Loucy (cell line): ENCODE data around the gene FHAD1.

Experiments
- H2AFZ ChIP-seq: fragments of 200-600 bp; sonication (generic); 2 replicates; pipeline ENCODE4 v1.6.0; 2016; ENCODE audit warnings: antibody characterized with exemption, mild to moderate bottlenecking, low read length, moderate library complexity
- H3F3A ChIP-seq: fragments of 200-600 bp; 2 replicates; pipeline ENCODE4 v1.6.0; 2016; ENCODE audit warnings: antibody characterized with exemption, low read depth, mild to moderate bottlenecking
- H3K27me3 ChIP-seq: fragments of 200-600 bp; sonication (generic); 2 replicates; pipeline ENCODE4 v1.6.1; 2014; ENCODE audit warnings: low read length, mild to moderate bottlenecking; ENCODE audit not compliant: insufficient read depth, poor library complexity, severe bottlenecking
- H3K36me3 ChIP-seq: fragments of 200-600 bp; sonication (generic); 2 replicates; pipeline ENCODE4 v1.6.1; 2016; ENCODE audit warnings: low read length; ENCODE audit not compliant: insufficient read depth
- H3K4me1 ChIP-seq: fragments of 200-600 bp; sonication (generic); 2 replicates; pipeline ENCODE4 v1.5.1; 2014; ENCODE audit warnings: low read length, mild to moderate bottlenecking; ENCODE audit not compliant: insufficient read depth, poor library complexity, severe bottlenecking
- H3K4me2 ChIP-seq: fragments of 200-600 bp; sonication (generic); 2 replicates; pipeline ENCODE4 v1.6.0; 2014; ENCODE audit warnings: antibody characterized with exemption, low read length, low read depth, mild to moderate bottlenecking; ENCODE audit not compliant: poor library complexity, severe bottlenecking
- H3K4me3 ChIP-seq: fragments of 200-600 bp; sonication (generic); 2 replicates; pipeline ENCODE4 v1.5.1; 2014; ENCODE audit warnings: low read length, mild to moderate bottlenecking, mixed read lengths; ENCODE audit not compliant: poor library complexity, severe bottlenecking
- H3K79me2 ChIP-seq: fragments of 200-600 bp; sonication (generic); 2 replicates; pipeline ENCODE4 v1.6.1; 2014; ENCODE audit warnings: low read length; ENCODE audit not compliant: insufficient read depth
- H3K9ac ChIP-seq: fragments of 200-600 bp; sonication (generic); 2 replicates; pipeline ENCODE4 v1.6.0; 2014; ENCODE audit warnings: mild to moderate bottlenecking, low read depth, low read length, moderate library complexity; ENCODE audit not compliant: poor library complexity, severe bottlenecking
- H3K9me2 ChIP-seq: fragments of 200-600 bp; sonication (generic); replicated peaks from 2 replicates; pipeline ENCODE4 v1.6.1; 2016; ENCODE audit warnings: low read depth, low read length, mixed read lengths
- H3K9me3 ChIP-seq: fragments of 200-600 bp; sonication (generic); 2 replicates; pipeline ENCODE4 v1.6.1; 2014; ENCODE audit warnings: mild to moderate bottlenecking, antibody characterized with exemption, low read length, low read depth; ENCODE audit not compliant: insufficient read depth
- H4K20me1 ChIP-seq: fragments of 200-600 bp; sonication (generic); 2 replicates; pipeline ENCODE4 v1.6.0; 2014; ENCODE audit warnings: antibody characterized with exemption, low read length, mild to moderate bottlenecking; ENCODE audit not compliant: insufficient read depth, poor library complexity, severe bottlenecking
- CTCF ChIP-seq: fragments of 200-600 bp; sonication (generic); conservative IDR thresholded peaks from 2 replicates; pipeline ENCODE4 v1.5.1; 2014; ENCODE audit warnings: mild to moderate bottlenecking, antibody characterized with exemption, low read length
- EZH2phosphoT487 ChIP-seq: fragments of 200-600 bp; IDR thresholded peaks from 2 replicates; pipeline ENCODE4 v1.6.1; 2018; ENCODE audit warnings: antibody characterized with exemption, mild to moderate bottlenecking, moderate library complexity, borderline replicate concordance

FHAD1 gene

GRCh38 chr1:15212216-15212953 is 34.6 kb upstream of the FHAD1 start:
- H3K36me3 ChIP-seq, result no peaks in the 10 kb centered on the region
- H3K9me2 ChIP-seq, result no peaks in the 10 kb centered on the region
- H3F3A ChIP-seq, result no peaks in the 10 kb centered on the region
- no peaks in the 10 kb centered on the region for H3K9me3 ChIP-seq
- TF ChIP-seq EZH2phosphoT487, result no peak
- no peak for TF ChIP-seq CTCF
- H2AFZ ChIP-seq, result no peak overlapping the region
- H3K4me2 ChIP-seq, result no peak overlapping the region
- no peaks in the 10 kb centered on the region for H3K27me3 ChIP-seq
- no peaks in the 10 kb centered on the region for H4K20me1 ChIP-seq
- no peaks in the 10 kb centered on the region for H3K4me1 ChIP-seq
- H3K4me3 ChIP-seq, result no peak overlapping the region
- H3K79me2 ChIP-seq, result no peaks in the 10 kb centered on the region
- H3K9ac ChIP-seq, result no peak overlapping the region

- no peaks in the 10 kb centered on the region for H3K9me2 ChIP-seq
- no peaks in the 10 kb centered on the region for H4K20me1 ChIP-seq
- no peaks in the 10 kb centered on the region for H3K27me3 ChIP-seq
- no peak overlapping the region for H3K9ac ChIP-seq
- TF ChIP-seq CTCF, result no peak
- no peak for TF ChIP-seq EZH2phosphoT487
- no peaks in the 10 kb centered on the region for H3K79me2 ChIP-seq
- no peak overlapping the region for H2AFZ ChIP-seq
- no peaks in the 10 kb centered on the region for H3F3A ChIP-seq
- no peaks in the 10 kb centered on the region for H3K36me3 ChIP-seq
- no peak overlapping the region for H3K4me3 ChIP-seq
- no peaks in the 10 kb centered on the region for H3K4me1 ChIP-seq
- no peak overlapping the region for H3K4me2 ChIP-seq
- no peaks in the 10 kb centered on the region for H3K9me3 ChIP-seq
These were observed 34.1 kb upstream of the FHAD1 start for GRCh38 chr1:15212954-15213291.

GRCh38 chr1:15213341-15213821 is 33.6 kb upstream of the FHAD1 start:
- no peaks in the 10 kb centered on the region for H3F3A ChIP-seq
- no peaks in the 10 kb centered on the region for H3K27me3 ChIP-seq
- H3K79me2 ChIP-seq, result no peaks in the 10 kb centered on the region
- no peak overlapping the region for H3K9ac ChIP-seq
- H4K20me1 ChIP-seq, result no peaks in the 10 kb centered on the region
- no peak for TF ChIP-seq EZH2phosphoT487
- no peak for TF ChIP-seq CTCF
- no peaks in the 10 kb centered on the region for H3K9me3 ChIP-seq
- H3K4me2 ChIP-seq, result no peak overlapping the region
- H3K36me3 ChIP-seq, result no peaks in the 10 kb centered on the region
- no peak overlapping the region for H2AFZ ChIP-seq
- no peaks in the 10 kb centered on the region for H3K4me1 ChIP-seq
- H3K9me2 ChIP-seq, result no peaks in the 10 kb centered on the region
- H3K4me3 ChIP-seq, result no peak overlapping the region
